Uterus (tissue), 2 donors: ENCODE results near the gene C1orf74.

Source experiments
- POLR2A ChIP-seq, 2 donors: fragments of 450-650 bp; IDR thresholded peaks; one replicate each; pipeline ENCODE4 v1.6.1; 2016; ENCODE audit warnings: antibody characterized with exemption in 2 of 2, mild to moderate bottlenecking in 1 of 2, moderate library complexity in 1 of 2
- TF ChIP-seq, protein P1 (sequence below), 4 experiments: fragments of 200-600 bp in 2 of 4; fragments of 450-650 bp in 2 of 4; sonication (generic) in 2 of 4; IDR thresholded peaks; one replicate each; pipeline ENCODE4 v1.5.1; 2016 to 2019; ENCODE audit warnings: antibody characterized with exemption in 4 of 4, mild to moderate bottlenecking in 2 of 4, moderate library complexity in 1 of 4

- TF ChIP-seq, protein P1, sequence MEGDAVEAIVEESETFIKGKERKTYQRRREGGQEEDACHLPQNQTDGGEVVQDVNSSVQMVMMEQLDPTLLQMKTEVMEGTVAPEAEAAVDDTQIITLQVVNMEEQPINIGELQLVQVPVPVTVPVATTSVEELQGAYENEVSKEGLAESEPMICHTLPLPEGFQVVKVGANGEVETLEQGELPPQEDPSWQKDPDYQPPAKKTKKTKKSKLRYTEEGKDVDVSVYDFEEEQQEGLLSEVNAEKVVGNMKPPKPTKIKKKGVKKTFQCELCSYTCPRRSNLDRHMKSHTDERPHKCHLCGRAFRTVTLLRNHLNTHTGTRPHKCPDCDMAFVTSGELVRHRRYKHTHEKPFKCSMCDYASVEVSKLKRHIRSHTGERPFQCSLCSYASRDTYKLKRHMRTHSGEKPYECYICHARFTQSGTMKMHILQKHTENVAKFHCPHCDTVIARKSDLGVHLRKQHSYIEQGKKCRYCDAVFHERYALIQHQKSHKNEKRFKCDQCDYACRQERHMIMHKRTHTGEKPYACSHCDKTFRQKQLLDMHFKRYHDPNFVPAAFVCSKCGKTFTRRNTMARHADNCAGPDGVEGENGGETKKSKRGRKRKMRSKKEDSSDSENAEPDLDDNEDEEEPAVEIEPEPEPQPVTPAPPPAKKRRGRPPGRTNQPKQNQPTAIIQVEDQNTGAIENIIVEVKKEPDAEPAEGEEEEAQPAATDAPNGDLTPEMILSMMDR (IDR thresholded peaks at IDR 0.05), result no peak
- TF ChIP-seq POLR2A (IDR thresholded peaks at IDR 0.05), result no peak
Observed at GRCh38 chr1:209729436-209729835, 54.9 kb downstream of the C1orf74 start.
